ENCODE measurements around the gene SPATA2L. TPM values are rescaled to one million over a fixed set of nuclear protein-coding genes. Genes with fewer than 3 reads are reported as not detected.

The SPATA2L gene
- total RNA-seq, 2 experiments from 2014 or later: 0.93 to 1.2 TPM

GRCh38 chr16:89723279-89724250 lies 22.1 kb upstream of the SPATA2L start:
- DNase-seq: peak; percentile 78
- H3K27me3 Mint-ChIP-seq (ENCODE audit: low read depth): no peaks in the 10 kb centered on the region
- H3K4me1 Mint-ChIP-seq (ENCODE audit: low read depth): peaks cover 47% of the 10 kb centered on the region
- no peaks in the 10 kb centered on the region for H3K9me3 Mint-ChIP-seq
- peaks cover 20% of the 10 kb centered on the region for H3K36me3 Mint-ChIP-seq (ENCODE audit: low read depth)
- peak overlapping the region; percentile 77 for H3K4me3 Mint-ChIP-seq
- H3K27ac Mint-ChIP-seq: peak overlapping the region; percentile 85
- CTCF ChIA-PET: interaction anchor here (1.0 to 4.8 kb wide), 5 partner anchors 18 to 137 kb away, joined by 3 to 20 read pairs (median 4); partner anchors contain the start of gene SPATA2L
- intact Hi-C loops (cut with micrococcal nuclease): loop anchor here (2.0 to 5.0 kb wide), 2 partner anchors 13 to 139 kb away; no protein-coding TSS in a partner anchor

GRCh38 chr16:89722392-89723278 lies 21.1 kb upstream of the SPATA2L start:
- CTCF ChIA-PET: interaction anchor here (0.6 to 4.8 kb wide), 3 partner anchors 17 to 22 kb away, joined by 3 to 20 read pairs (median 15); no protein-coding TSS in a partner anchor
- Mint-ChIP-seq H3K4me1 (ENCODE audit: low read depth) (peaks cover 53% of the 10 kb centered on the region), H3K27ac (peak overlapping the region; percentile 85), H3K27me3 (ENCODE audit: low read depth) (no peaks in the 10 kb centered on the region), H3K4me3 (peak overlapping the region; percentile 77), H3K9me3 (no peaks in the 10 kb centered on the region), H3K36me3 (ENCODE audit: low read depth) (peaks cover 23% of the 10 kb centered on the region)
- DNase-seq: peak; percentile 71
- intact Hi-C loops (cut with micrococcal nuclease): loop anchor here (1.0 to 5.0 kb wide), 3 partner anchors 11 to 140 kb away; no protein-coding TSS in a partner anchor

- H3K9me3 Mint-ChIP-seq: no peaks in the 10 kb centered on the region
- DNase-seq: peak; percentile 87
- H3K4me1 Mint-ChIP-seq (ENCODE audit: low read depth): peaks cover 46% of the 10 kb centered on the region
- intact Hi-C loops (cut with micrococcal nuclease): loop anchor here (1.0 to 5.0 kb wide), 5 partner anchors 10 to 141 kb away; partner anchors contain the start of genes FANCA and SPATA2L
- CTCF ChIA-PET: interaction anchor here (0.6 kb wide), 1 partner anchor 18 kb away, joined by 3 read pairs; no protein-coding TSS in a partner anchor
- H3K4me3 Mint-ChIP-seq: peak overlapping the region; percentile 77
- H3K27ac Mint-ChIP-seq: peak overlapping the region; percentile 85
- no peaks in the 10 kb centered on the region for H3K27me3 Mint-ChIP-seq (ENCODE audit: low read depth)
- peaks cover 18% of the 10 kb centered on the region for H3K36me3 Mint-ChIP-seq (ENCODE audit: low read depth)
These were observed 20.3 kb upstream of the SPATA2L start for GRCh38 chr16:89721546-89722391.

GRCh38 chr16:89720813-89721545 lies 19.5 kb upstream of the SPATA2L start, which contains the start of the genes VPS9D1 and ZNF276:
Gene VPS9D1 (minus strand): TSS chr16:89720898. CDS start chr16:89720861, 37 bp downstream.
Gene ZNF276 (plus strand): TSS chr16:89721537. CDS start chr16:89721641, 104 bp downstream.
- peak within 1 kb of the TSS; percentile 77 for H3K4me3 Mint-ChIP-seq
- peaks cover 43% of the 10 kb centered on the region for H3K4me1 Mint-ChIP-seq (ENCODE audit: low read depth)
- no peaks in the 10 kb centered on the region for H3K9me3 Mint-ChIP-seq
- H3K36me3 Mint-ChIP-seq (ENCODE audit: low read depth): peaks cover 18% of the 10 kb centered on the region
- peak; percentile 84 for DNase-seq
- H3K27me3 Mint-ChIP-seq (ENCODE audit: low read depth): no peaks in the 10 kb centered on the region
- peak within 1 kb of the TSS; percentile 85 for H3K27ac Mint-ChIP-seq
- intact Hi-C loops (cut with micrococcal nuclease): loop anchor here (1.0 to 5.0 kb wide), 3 partner anchors 20 to 141 kb away; partner anchors contain the start of genes FANCA and SPATA2L
- CTCF ChIA-PET: interaction anchor here (1.7 kb wide), 1 partner anchor 15 kb away, joined by 4 read pairs; no protein-coding TSS in a partner anchor

GRCh38 chr16:89720551-89720812 lies 19.0 kb upstream of the SPATA2L start:
- Mint-ChIP-seq H3K36me3 (ENCODE audit: low read depth) (peaks cover 18% of the 10 kb centered on the region), H3K27me3 (ENCODE audit: low read depth) (no peaks in the 10 kb centered on the region), H3K9me3 (no peaks in the 10 kb centered on the region), H3K4me3 (peak overlapping the region; percentile 68), H3K4me1 (ENCODE audit: low read depth) (peaks cover 43% of the 10 kb centered on the region), H3K27ac (no peak overlapping the region)
- intact Hi-C loops (cut with micrococcal nuclease): loop anchor here (5.0 kb wide), 1 partner anchor 142 kb away; no protein-coding TSS in a partner anchor
- CTCF ChIA-PET: interaction anchor here (1.2 to 1.7 kb wide), 2 partner anchors 15 to 17 kb away, joined by 3 to 4 read pairs; no protein-coding TSS in a partner anchor
- no peak for DNase-seq

- H3K4me3 Mint-ChIP-seq: no peak overlapping the region
- CTCF ChIA-PET: interaction anchor here (0.6 to 1.2 kb wide), 2 partner anchors 13 to 218 kb away, joined by 3 to 5 read pairs; no protein-coding TSS in a partner anchor
- intact Hi-C loops (cut with micrococcal nuclease): no loop called here
- peaks cover 19% of the 10 kb centered on the region for H3K36me3 Mint-ChIP-seq (ENCODE audit: low read depth)
- no peaks in the 10 kb centered on the region for H3K9me3 Mint-ChIP-seq
- no peaks in the 10 kb centered on the region for H3K27me3 Mint-ChIP-seq (ENCODE audit: low read depth)
- no peak for DNase-seq
- H3K27ac Mint-ChIP-seq: peak overlapping the region; percentile 46
- peaks cover 35% of the 10 kb centered on the region for H3K4me1 Mint-ChIP-seq (ENCODE audit: low read depth)
These were observed 16.4 kb upstream of the SPATA2L start for GRCh38 chr16:89717688-89718505.

- H3K36me3 Mint-ChIP-seq (ENCODE audit: low read depth): peaks cover 14% of the 10 kb centered on the region
- H3K27ac Mint-ChIP-seq: no peak overlapping the region
These were observed 15.6 kb upstream of the SPATA2L start for GRCh38 chr16:89716916-89717687.

GRCh38 chr16:89716493-89716892 lies 15.0 kb upstream of the SPATA2L start:
- Mint-ChIP-seq H3K9me3 (no peaks in the 10 kb centered on the region), H3K4me3 (no peak overlapping the region), H3K27ac (no peak overlapping the region), H3K27me3 (ENCODE audit: low read depth) (no peaks in the 10 kb centered on the region), H3K4me1 (ENCODE audit: low read depth) (peaks cover 33% of the 10 kb centered on the region), H3K36me3 (ENCODE audit: low read depth) (peaks cover 14% of the 10 kb centered on the region)
- CTCF ChIA-PET: interaction anchor here (1.2 to 1.4 kb wide), 2 partner anchors 12 to 16 kb away, joined by 3 to 7 read pairs; partner anchors contain the start of gene SPATA2L
- DNase-seq: no peak
- intact Hi-C loops (cut with micrococcal nuclease): no loop called here

More at GRCh38 chr16:89716916-89717687, 15.6 kb upstream of the SPATA2L start:
- Mint-ChIP-seq H3K27me3 (ENCODE audit: low read depth) (no peaks in the 10 kb centered on the region), H3K4me1 (ENCODE audit: low read depth) (peaks cover 33% of the 10 kb centered on the region), H3K9me3 (no peaks in the 10 kb centered on the region), H3K4me3 (no peak overlapping the region)
- DNase-seq: no peak
- intact Hi-C loops (cut with micrococcal nuclease): no loop called here
- CTCF ChIA-PET: interaction anchor here (0.6 to 1.2 kb wide), 2 partner anchors 12 to 217 kb away, joined by 3 to 5 read pairs; no protein-coding TSS in a partner anchor

GRCh38 chr16:89712274-89712781 lies 10.8 kb upstream of the SPATA2L start:
- H3K36me3 Mint-ChIP-seq (ENCODE audit: low read depth): peaks cover 9% of the 10 kb centered on the region
- intact Hi-C loops (cut with micrococcal nuclease): no loop called here
- CTCF ChIA-PET: interaction anchor here (0.7 to 1.1 kb wide), 2 partner anchors 12 to 37 kb away, joined by 6 read pairs; no protein-coding TSS in a partner anchor

More at GRCh38 chr16:89712274-89712781, 10.8 kb upstream of the SPATA2L start:
- Mint-ChIP-seq H3K27ac (no peak overlapping the region), H3K4me3 (peak overlapping the region; percentile 76), H3K27me3 (ENCODE audit: low read depth) (no peaks in the 10 kb centered on the region), H3K9me3 (no peaks in the 10 kb centered on the region), H3K4me1 (ENCODE audit: low read depth) (peaks cover 13% of the 10 kb centered on the region)
- no peak for DNase-seq
